ENCODE measurements around the gene ADGRD1.

The ADGRD1 gene

GRCh38 chr12:131034631-131035244, 81.0 kb downstream of the ADGRD1 start:
- H3K4me3 ChIP-seq (replicated peaks; ENCODE audit: insufficient read depth, low read length), result no peak overlapping the region
- no peak for DNase-seq (ENCODE audit: low read depth in 1 of 2, low spot score in 1 of 2)
- no peak for TF ChIP-seq REST (IDR thresholded peaks at IDR 0.05; ENCODE audit: insufficient replicate concordance, low read depth)
- no peak for TF ChIP-seq CTCF (IDR thresholded peaks at IDR 0.05; ENCODE audit: insufficient read depth, low read length)
- no peak for TF ChIP-seq POLR2AphosphoS5 (IDR thresholded peaks at IDR 0.05; ENCODE audit: low read depth)
- no peak for TF ChIP-seq SPI1 (IDR thresholded peaks at IDR 0.05; ENCODE audit: borderline replicate concordance, low read depth)

GRCh38 chr12:131035245-131035681, 81.6 kb downstream of the ADGRD1 start:
- Histone ChIP-seq H3K4me3 (replicated peaks; ENCODE audit: insufficient read depth, low read length) (no peak overlapping the region), H3K27me3 (ENCODE audit: insufficient read depth, poor library complexity, severe bottlenecking) (no peaks in the 10 kb centered on the region), H3K27ac (replicated peaks) (no peak overlapping the region)
- no peak for DNase-seq (ENCODE audit: low read depth in 1 of 2, low spot score in 1 of 2)
- TF ChIP-seq REST (IDR thresholded peaks at IDR 0.05; ENCODE audit: insufficient replicate concordance, low read depth) (no peak), SPI1 (IDR thresholded peaks at IDR 0.05; ENCODE audit: borderline replicate concordance, low read depth) (no peak), POLR2AphosphoS5 (IDR thresholded peaks at IDR 0.05; ENCODE audit: low read depth) (no peak), GABPA (IDR thresholded peaks at IDR 0.05; ENCODE audit: low read depth) (no peak), CTCF (IDR thresholded peaks at IDR 0.05; ENCODE audit: insufficient read depth, low read length) (no peak)

More at GRCh38 chr12:131034631-131035244, 81.0 kb downstream of the ADGRD1 start:
- no peaks in the 10 kb centered on the region for H3K27me3 ChIP-seq (ENCODE audit: insufficient read depth, poor library complexity, severe bottlenecking)
- H3K27ac ChIP-seq (replicated peaks), result no peak overlapping the region

GRCh38 chr12:131038159-131038558, 84.5 kb downstream of the ADGRD1 start:
- no peak for TF ChIP-seq CTCF (IDR thresholded peaks at IDR 0.05; ENCODE audit: insufficient read depth, low read length)
- no peak for TF ChIP-seq REST (IDR thresholded peaks at IDR 0.05; ENCODE audit: insufficient replicate concordance, low read depth)
- TF ChIP-seq GABPA (IDR thresholded peaks at IDR 0.05; ENCODE audit: low read depth), result no peak
- DNase-seq (ENCODE audit: low read depth in 1 of 2, low spot score in 1 of 2), result no peak

More at GRCh38 chr12:131038159-131038558, 84.5 kb downstream of the ADGRD1 start:
- H3K4me3 ChIP-seq (replicated peaks; ENCODE audit: insufficient read depth, low read length), result no peak overlapping the region
- H3K27me3 ChIP-seq (ENCODE audit: insufficient read depth, poor library complexity, severe bottlenecking), result no peaks in the 10 kb centered on the region
- no peak overlapping the region for H3K27ac ChIP-seq (replicated peaks)
